ENCODE results near the gene KCNQ5.

DNA sequence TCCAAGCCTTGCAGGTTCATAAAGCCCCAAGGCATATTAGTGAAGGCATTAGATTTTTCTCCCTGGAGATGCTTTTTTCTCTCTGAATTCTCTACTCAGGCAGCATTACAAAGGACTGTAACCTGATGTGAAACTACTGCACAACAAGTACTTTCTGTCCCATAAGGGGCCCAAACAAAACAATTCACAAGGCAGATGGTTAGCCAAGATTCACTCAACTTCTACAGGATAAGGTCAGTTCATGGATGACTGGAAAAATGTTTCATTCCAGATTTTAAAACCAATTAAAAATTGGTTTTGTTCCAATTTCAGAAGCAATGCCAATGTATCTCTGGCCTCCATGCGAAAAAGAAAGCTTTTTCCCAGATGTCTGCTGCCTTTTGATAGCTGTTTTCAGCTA lies 421.6 kb downstream of the KCNQ5 start:
- TF ChIP-seq CTCF (IDR thresholded peaks at IDR 0.05): no peak
- no peak for TF ChIP-seq POLR2A (IDR thresholded peaks at IDR 0.05)
